NCI-H2081 treated with DMSO at 0.1 percent for 48 hours (cell line): ENCODE results near the gene KRTAP4-6.
"Not testable (repeated sequence)": the region's sequence is repeated elsewhere in the genome, so short reads cannot be mapped to it uniquely, and the experiment has no call there.

Source experiments
- DNase-seq: peaks from one replicate; lab custom pipeline; 2025; lab: John Stamatoyannopoulos, UW

KRTAP4-6 gene

GRCh38 chr17:41140360-41141131 is at the start of gene KRTAP4-6:
KRTAP4-6 (minus strand) TSS chr17:41140544; CDS start chr17:41140487, 57 bp downstream.
- DNase-seq = no peak

- not testable (repeated sequence) for DNase-seq
Measured at GRCh38 chr17:41189837-41190318, 49.5 kb upstream of the KRTAP4-6 start, which contains the start of gene KRTAP9-1. KRTAP9-1 (plus strand) TSS chr17:41189887; CDS start chr17:41189887, 0 bp downstream.

GRCh38 chr17:41186872-41187271 is 46.5 kb upstream of the KRTAP4-6 start:
- no peak for DNase-seq

- DNase-seq = no peak
Measured at GRCh38 chr17:41185001-41185400, 44.7 kb upstream of the KRTAP4-6 start.

GRCh38 chr17:41184480-41184961 is 44.2 kb upstream of the KRTAP4-6 start, which contains the start of gene KRTAP4-1:
KRTAP4-1 (minus strand) TSS chr17:41184911; CDS start chr17:41184854, 57 bp downstream.
- no peak for DNase-seq

- no peak for DNase-seq
Measured at GRCh38 chr17:41178843-41179616, 38.7 kb upstream of the KRTAP4-6 start.

- no peak for DNase-seq
Measured at GRCh38 chr17:41178341-41178740, 38.0 kb upstream of the KRTAP4-6 start.

- DNase-seq = no peak
Measured at GRCh38 chr17:41177727-41178271, 37.5 kb upstream of the KRTAP4-6 start, which contains the start of gene KRTAP4-2. KRTAP4-2 (minus strand) TSS chr17:41178221; CDS start chr17:41178164, 57 bp downstream.

GRCh38 chr17:41176744-41177387 is 36.5 kb upstream of the KRTAP4-6 start:
- no peak for DNase-seq

GRCh38 chr17:41171886-41172285 is 31.5 kb upstream of the KRTAP4-6 start:
- no peak for DNase-seq

GRCh38 chr17:41168121-41168520 is 27.8 kb upstream of the KRTAP4-6 start, which contains the start of gene KRTAP4-3:
KRTAP4-3 (minus strand) TSS chr17:41168221; CDS start chr17:41168172, 49 bp downstream.
- no peak for DNase-seq

GRCh38 chr17:41167561-41167960 is 27.2 kb upstream of the KRTAP4-6 start:
- no peak for DNase-seq

- no peak for DNase-seq
Measured at GRCh38 chr17:41163828-41164227, 23.5 kb upstream of the KRTAP4-6 start.

GRCh38 chr17:41160648-41161047 is 20.3 kb upstream of the KRTAP4-6 start, which contains the start of gene KRTAP4-4:
KRTAP4-4 (minus strand) TSS chr17:41160748; CDS start chr17:41160691, 57 bp downstream.
- DNase-seq = no peak

GRCh38 chr17:41160190-41160589 is 19.8 kb upstream of the KRTAP4-6 start:
- not testable (repeated sequence) for DNase-seq

- DNase-seq = no peak
Measured at GRCh38 chr17:41153856-41154255, 13.5 kb upstream of the KRTAP4-6 start.

GRCh38 chr17:41151525-41151924 is 11.2 kb upstream of the KRTAP4-6 start:
- no peak for DNase-seq

- no peak for DNase-seq
Measured at GRCh38 chr17:41150026-41150425, 9.7 kb upstream of the KRTAP4-6 start.

GRCh38 chr17:41149652-41149985 is 9.3 kb upstream of the KRTAP4-6 start, which contains the start of gene KRTAP4-5:
KRTAP4-5 (minus strand) TSS chr17:41149825; CDS start chr17:41149767, 58 bp downstream.
- no peak for DNase-seq

GRCh38 chr17:41148971-41149651 is 8.8 kb upstream of the KRTAP4-6 start:
- not testable (repeated sequence) for DNase-seq
